Thymus (tissue), 11 donors: Measurements from ENCODE around the gene MRPL2. TPM values are rescaled to one million over a fixed set of nuclear protein-coding genes. Genes with fewer than 3 reads are reported as not detected.

ENCODE experiments used
- DNase-seq, 9 donors: peaks; one replicate each; pipeline ENCODE4 v3.0.0-alpha.2; 2013; ENCODE audit warnings: low spot score in 9 of 9, low read depth in 6 of 9, missing footprints in 1 of 9
- H3K27ac ChIP-seq, 2 donors: one replicate each; pipeline ENCODE4 v1.5.1; 2013; ENCODE audit warnings: control low read depth in 1 of 2, low read depth in 1 of 2, low read length in 1 of 2, mild to moderate bottlenecking in 1 of 2, moderate library complexity in 1 of 2
- H3K27me3 ChIP-seq, 2 donors: one replicate each; pipeline ENCODE4 v1.5.1; 2013; ENCODE audit warnings: low read length in 1 of 2; ENCODE audit not compliant: control insufficient read depth in 2 of 2, insufficient read depth in 1 of 2
- H3K36me3 ChIP-seq, 2 donors: one replicate each; pipeline ENCODE4 v1.5.1; 2013; ENCODE audit warnings: low read length in 1 of 2, mild to moderate bottlenecking in 1 of 2, moderate library complexity in 1 of 2; ENCODE audit not compliant: control insufficient read depth in 2 of 2, insufficient read depth in 2 of 2
- H3K4me1 ChIP-seq, 2 donors: one replicate each; pipeline ENCODE4 v1.5.1; 2013; ENCODE audit warnings: low read length in 2 of 2; ENCODE audit not compliant: control insufficient read depth in 2 of 2, insufficient read depth in 2 of 2
- H3K4me3 ChIP-seq, 2 donors: one replicate each; pipeline ENCODE4 v1.5.1; 2013; ENCODE audit warnings: low read length in 2 of 2, control low read depth in 1 of 2, mild to moderate bottlenecking in 1 of 2
- H3K9me3 ChIP-seq, 2 donors: one replicate each; pipeline ENCODE4 v1.5.1; 2013; ENCODE audit warnings: low read length in 1 of 2, mild to moderate bottlenecking in 1 of 2; ENCODE audit not compliant: control insufficient read depth in 2 of 2, insufficient read depth in 1 of 2
- WGBS: extraction: QIAGEN DNeasy Blood & Tissue Kit; methylation state at CpG from one replicate; pipeline ENCODE4 v1.1.7; 2013; 5-methylcytosine and 5-hydroxymethylcytosine counted together
- polyA plus RNA-seq: library from polyadenylated mRNA; stranded (reverse); fragments of 200-250 nt; gene quantifications from one replicate; pipeline ENCODE4 v1.2.3, GENCODE V29; 2013
- total RNA-seq: library from RNA; stranded (reverse); fragments of 120-200 nt; gene quantifications from one replicate; pipeline ENCODE4 v1.2.4, GENCODE V29; 2013
- donor health status: healthy.

The MRPL2 gene
- total and polyA plus RNA-seq, 2 donors = 28.0 to 49.9 TPM

DNA sequence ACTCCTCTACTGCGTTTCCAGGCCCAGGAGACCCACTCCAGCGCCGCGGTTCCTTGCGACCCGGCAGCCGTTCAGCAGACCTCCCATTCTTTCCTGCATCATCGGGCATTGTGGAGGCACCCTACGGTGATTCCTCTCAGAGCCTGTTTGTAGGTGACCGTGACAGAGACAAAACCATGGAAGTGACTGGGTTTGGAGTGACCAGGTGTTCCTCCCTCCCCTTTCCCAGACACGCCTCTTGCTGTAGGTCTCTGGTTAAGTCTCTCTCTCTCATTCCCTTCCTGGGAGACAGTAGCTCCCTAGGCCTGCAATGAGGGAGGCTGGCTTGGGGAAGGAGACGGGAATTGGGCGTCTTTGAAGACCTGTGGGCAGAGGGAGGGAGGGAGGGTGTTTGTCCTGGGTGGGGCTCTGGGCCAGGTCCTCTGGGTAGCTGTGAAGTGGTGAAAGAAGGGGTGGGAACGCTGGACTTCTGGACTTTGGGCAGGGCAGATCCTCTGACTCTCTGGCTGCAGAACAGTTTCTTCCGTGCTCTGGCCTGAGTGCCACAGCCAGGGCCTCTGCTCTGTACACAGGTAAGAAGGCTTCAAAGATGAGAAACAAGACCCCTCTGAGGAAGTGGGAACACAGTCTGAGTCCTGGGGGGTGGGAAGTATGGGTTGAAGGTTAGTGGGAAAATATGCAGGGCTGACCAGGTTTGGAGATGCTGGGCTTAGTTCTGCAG is 960 bp upstream of the MRPL2 start:
- DNase-seq = no peak
- Histone ChIP-seq H3K9me3 (no peaks in the 10 kb centered on the region), H3K27me3 (no peaks in the 10 kb centered on the region), H3K4me1 (peaks cover 14 to 23% of the 10 kb centered on the region in 2 donors), H3K27ac (peak overlapping the region; percentile 83 to 92), H3K36me3 (peaks cover 27 to 36% of the 10 kb centered on the region in 2 donors), H3K4me3 (peak overlapping the region; percentile 71 to 96)
- WGBS = 22% methylated on average over 15 of the region's 15 CpGs

DNA sequence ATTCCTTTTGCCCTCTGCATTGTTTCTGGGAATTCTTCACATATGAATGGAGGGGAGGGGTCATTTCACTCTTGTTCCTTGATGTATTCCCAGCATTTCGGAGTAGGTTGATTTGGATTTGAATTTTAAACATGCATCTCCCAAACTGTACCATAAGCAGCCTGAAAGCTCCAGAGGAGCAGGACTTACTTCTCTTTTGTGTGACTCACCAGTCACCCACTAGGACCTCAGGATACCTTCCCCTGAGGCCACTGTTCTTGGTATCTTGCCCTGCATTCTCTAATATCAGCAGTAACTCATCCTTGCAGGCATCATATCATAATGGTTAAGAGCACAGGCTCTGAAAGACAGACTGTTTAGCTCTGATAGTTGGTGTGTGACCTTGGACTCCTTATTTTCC is 703 bp downstream of the MRPL2 start:
- no peak overlapping the region for H3K27ac ChIP-seq
- peak overlapping the region; percentile 71 to 96 for H3K4me3 ChIP-seq
- no peaks in the 10 kb centered on the region for H3K27me3 ChIP-seq
- H3K36me3 ChIP-seq = peaks cover 20 to 32% of the 10 kb centered on the region in 2 donors
- WGBS = 95% methylated on average over 1 of the region's 1 CpG
- peaks cover 21 to 31% of the 10 kb centered on the region in 2 donors for H3K4me1 ChIP-seq
- no peak for DNase-seq
- H3K9me3 ChIP-seq = no peaks in the 10 kb centered on the region

DNA sequence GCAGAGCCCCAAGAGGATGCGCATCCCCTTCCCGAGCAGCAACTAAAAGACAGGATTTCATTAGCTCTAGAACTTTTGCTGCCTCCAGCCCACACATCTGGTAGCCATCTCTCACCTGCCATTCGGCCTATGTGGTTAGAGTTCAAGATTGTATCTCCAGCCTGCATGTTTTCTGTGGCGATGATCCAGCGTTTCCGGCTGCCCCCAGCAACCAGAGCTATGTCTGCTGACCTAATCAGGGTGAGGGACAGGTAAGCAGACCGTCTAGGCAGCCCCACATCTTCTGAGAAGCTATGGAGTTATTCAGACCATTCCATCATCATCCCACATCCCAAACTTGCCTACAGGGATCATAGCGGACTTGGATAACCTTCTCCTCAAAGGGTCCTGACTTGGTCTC is 3.3 kb downstream of the MRPL2 start:
- no peaks in the 10 kb centered on the region for H3K27me3 ChIP-seq
- WGBS = 92% methylated on average over 8 of the region's 8 CpGs
- no peak for DNase-seq
- no peak overlapping the region for H3K27ac ChIP-seq
- peaks cover 17 to 31% of the 10 kb centered on the region in 2 donors for H3K36me3 ChIP-seq
- H3K4me3 ChIP-seq = no peak overlapping the region
- no peaks in the 10 kb centered on the region for H3K9me3 ChIP-seq
- H3K4me1 ChIP-seq = peaks cover 28 to 50% of the 10 kb centered on the region in 2 donors

DNA sequence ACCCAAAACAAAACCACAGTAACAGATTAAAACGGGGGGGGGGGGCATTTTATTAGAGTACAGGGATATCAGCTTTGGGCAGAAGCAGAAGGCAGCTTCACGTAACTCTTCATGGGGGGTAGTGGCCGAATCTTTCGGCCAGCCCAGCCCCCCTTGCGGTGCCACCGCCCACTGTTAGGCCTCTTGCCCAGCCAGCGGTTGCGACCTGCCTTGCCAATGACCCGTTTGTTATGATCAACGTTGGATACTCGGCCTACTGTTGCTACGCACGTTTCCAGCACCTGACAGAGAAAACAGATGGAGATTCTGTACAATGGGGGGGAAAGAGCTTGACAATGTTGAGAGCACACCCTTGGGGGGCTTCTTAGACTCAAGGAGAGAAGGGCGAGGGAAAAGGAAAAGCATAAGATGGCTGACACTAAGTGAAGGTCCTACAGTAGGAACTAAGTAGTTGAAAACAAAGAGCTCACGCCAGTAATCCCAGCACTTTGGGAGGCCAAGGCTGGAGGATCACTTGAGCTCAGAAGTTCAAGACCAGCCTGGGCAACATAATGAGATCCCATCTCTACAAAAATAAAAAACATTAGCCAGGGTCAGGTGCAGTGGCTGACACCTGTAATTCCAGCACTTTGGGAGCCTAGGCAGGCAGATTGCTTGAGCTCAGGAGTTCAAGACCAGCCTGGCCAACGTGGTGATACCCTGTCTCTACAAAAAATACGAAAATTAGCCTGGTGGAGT is 4.9 kb downstream of the MRPL2 start:
- peaks cover 18 to 45% of the 10 kb centered on the region in 2 donors for H3K36me3 ChIP-seq
- H3K27ac ChIP-seq = peak overlapping the region; percentile 82 to 86
- 88% methylated on average over 17 of the region's 17 CpGs for WGBS
- H3K4me3 ChIP-seq = peak overlapping the region; percentile 60 to 69
- no peaks in the 10 kb centered on the region for H3K9me3 ChIP-seq
- peaks cover 23 to 51% of the 10 kb centered on the region in 2 donors for H3K4me1 ChIP-seq
- no peaks in the 10 kb centered on the region for H3K27me3 ChIP-seq
- DNase-seq = no peak

DNA sequence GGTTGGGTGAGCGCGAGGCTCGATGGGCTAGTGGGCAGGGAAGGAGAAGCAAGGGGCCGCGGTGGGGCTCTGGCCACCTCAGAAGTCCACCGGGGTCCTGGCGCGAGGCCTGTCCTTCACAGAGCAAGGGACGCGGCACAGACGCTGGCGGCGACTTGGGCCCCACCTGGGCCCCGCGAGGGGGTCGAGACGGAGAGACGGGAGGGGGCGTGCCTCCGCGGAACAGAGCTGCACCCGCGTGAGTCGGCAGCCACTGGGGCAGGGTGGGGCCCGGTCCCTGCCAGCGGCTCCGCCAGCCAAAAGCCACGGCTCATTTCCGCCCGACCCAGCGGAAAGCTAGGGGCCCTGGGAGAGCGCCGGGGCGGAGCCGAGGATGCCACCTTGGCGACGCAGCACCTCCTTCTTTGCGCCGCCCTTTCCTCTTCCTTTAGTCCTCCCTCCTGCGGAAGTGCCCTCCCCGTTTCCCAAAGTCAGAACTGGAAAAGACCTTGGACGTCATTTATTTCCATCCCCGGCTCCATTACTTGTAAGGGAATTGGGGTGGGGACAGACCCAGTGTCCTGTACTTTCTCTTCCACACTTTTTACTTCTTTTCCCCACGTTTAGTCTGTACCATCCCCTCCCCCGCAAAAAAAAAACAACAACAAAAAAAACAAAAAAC is 5.6 kb downstream of the MRPL2 start, which contains the start of gene CUL7:
Gene CUL7, minus strand, starts transcription at position 307 of the 661 bp plus-strand sequence. CDS start 1,063 bp downstream, outside the sequence.
- Histone ChIP-seq H3K9me3 (no peaks in the 10 kb centered on the region), H3K4me1 (peaks cover 22 to 50% of the 10 kb centered on the region in 2 donors), H3K4me3 (peak within 1 kb of the TSS; percentile 60 to 69), H3K27ac (peak within 1 kb of the TSS; percentile 82 to 86), H3K36me3 (peaks cover 20 to 49% of the 10 kb centered on the region in 2 donors), H3K27me3 (no peaks in the 10 kb centered on the region)
- 2% methylated on average over 45 of the region's 45 CpGs for WGBS
- peak; percentile 76 to 96 (median 90) for DNase-seq

DNA sequence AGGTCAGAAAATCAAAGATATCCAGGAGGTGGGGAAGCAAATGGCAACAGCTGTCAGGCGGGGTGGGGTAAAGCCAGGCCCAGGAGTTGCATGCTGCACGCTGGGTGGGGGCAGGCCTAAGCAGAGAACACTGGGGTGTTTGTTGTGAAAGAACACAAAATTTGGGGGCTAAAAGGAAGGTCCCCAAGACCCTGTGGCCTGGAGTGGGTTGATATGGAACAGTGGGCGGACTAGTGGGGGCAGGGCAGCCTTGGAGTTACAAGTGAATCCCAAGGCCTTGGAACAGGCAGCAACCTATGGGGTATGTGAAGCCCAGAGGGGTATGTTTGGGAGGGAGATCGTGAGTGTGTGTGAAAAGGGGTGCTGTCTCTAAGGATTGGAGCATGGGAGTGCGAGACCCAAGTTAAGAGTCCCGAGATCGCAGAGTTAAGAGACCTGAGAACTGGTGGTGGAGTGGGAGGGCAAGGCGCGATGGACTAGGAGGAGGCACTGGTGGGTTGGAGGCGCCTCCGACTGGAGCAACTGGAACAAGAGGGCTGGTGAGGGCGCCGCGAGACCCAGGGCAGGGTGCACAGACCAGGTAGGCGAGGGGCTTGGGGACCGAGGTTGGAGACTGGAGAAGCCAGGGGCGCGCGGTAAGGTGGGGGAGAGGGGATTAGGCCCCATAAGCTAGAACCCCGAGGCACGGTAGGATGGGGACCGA is 6.2 kb downstream of the MRPL2 start:
- DNase-seq = peak in 1 of 9 donors; percentile 11
- peak overlapping the region; percentile 82 to 86 for H3K27ac ChIP-seq
- peaks cover 15 to 43% of the 10 kb centered on the region in 2 donors for H3K4me1 ChIP-seq
- H3K36me3 ChIP-seq = peaks cover 23 to 53% of the 10 kb centered on the region in 2 donors
- 20% methylated on average over 22 of the region's 22 CpGs for WGBS
- H3K27me3 ChIP-seq = no peaks in the 10 kb centered on the region
- peak overlapping the region; percentile 60 to 69 for H3K4me3 ChIP-seq
- no peaks in the 10 kb centered on the region for H3K9me3 ChIP-seq

DNA sequence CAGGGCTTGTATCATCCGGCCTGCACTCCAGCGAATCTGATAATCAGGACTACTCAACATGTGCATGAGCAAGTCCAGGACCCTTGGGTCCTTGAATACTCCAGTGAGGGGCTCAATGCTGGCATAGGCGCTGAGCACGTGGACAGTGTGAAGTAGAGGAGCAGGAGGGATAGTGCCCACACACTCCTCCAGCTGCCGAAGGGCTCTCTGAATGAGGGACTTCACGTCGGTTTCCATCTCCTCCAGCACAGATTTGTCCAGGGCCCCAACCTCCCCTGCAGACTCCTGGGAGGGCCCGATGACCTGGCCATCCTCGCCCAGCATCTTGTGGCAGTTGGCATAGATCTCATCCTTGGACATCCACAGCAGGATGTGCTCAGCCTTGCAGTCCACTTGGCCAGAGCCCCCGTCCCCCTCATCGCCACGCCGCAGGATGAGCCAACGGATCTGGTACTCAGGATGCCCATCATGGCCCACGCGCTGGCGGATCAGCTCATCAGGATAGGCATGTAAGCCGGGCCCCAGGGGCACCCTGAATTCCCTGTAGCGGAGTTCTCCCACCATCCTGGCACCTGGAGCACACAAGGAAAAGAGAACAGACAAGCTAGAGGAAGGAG is 6.9 kb downstream of the MRPL2 start:
- H3K4me1 ChIP-seq = peaks cover 14 to 41% of the 10 kb centered on the region in 2 donors
- WGBS = 96% methylated on average over 19 of the region's 19 CpGs
- DNase-seq = no peak
- no peak overlapping the region for H3K4me3 ChIP-seq
- peak overlapping the region in 1 of 2 donors; percentile 82 for H3K27ac ChIP-seq
- no peaks in the 10 kb centered on the region for H3K9me3 ChIP-seq
- H3K36me3 ChIP-seq = peaks cover 22 to 54% of the 10 kb centered on the region in 2 donors
- no peaks in the 10 kb centered on the region for H3K27me3 ChIP-seq

DNA sequence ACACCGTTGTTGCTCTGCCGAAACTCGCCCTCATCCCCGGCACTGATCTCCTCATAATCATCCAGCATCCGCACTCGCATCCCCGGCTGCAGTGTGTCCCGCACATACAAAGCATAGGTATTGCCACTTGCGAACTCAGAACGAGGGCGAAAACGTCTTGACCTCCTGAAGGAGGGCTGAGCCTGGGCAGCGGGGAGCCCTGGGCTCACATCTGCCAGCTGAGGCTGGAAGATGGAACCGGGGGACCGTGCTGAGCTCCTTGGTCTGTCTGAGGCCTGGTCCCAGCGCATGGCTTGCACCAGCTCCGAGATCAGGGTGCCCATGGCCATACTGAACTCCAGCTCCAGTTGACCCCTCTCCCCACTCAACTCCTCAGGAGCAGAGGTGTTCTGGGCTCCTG is 8.3 kb downstream of the MRPL2 start:
- Histone ChIP-seq H3K36me3 (peaks cover 25 to 56% of the 10 kb centered on the region in 2 donors), H3K27me3 (no peaks in the 10 kb centered on the region), H3K4me1 (peaks cover 14 to 41% of the 10 kb centered on the region in 2 donors), H3K4me3 (no peak overlapping the region), H3K9me3 (no peaks in the 10 kb centered on the region), H3K27ac (no peak overlapping the region)
- WGBS = 97% methylated on average over 17 of the region's 17 CpGs
- DNase-seq = no peak
